Ishikawa (cell line): ENCODE measurements around the gene ZC3H12C.

Experiments
- CEBPB ChIP-seq: IDR thresholded peaks from 2 replicates; pipeline ENCODE4 v1.6.1; 2012
- CREB1 ChIP-seq: IDR thresholded peaks from 2 replicates; pipeline ENCODE4 v1.6.1; 2012; ENCODE audit warnings: low read depth
- EGR1 ChIP-seq: IDR thresholded peaks from 2 replicates; pipeline ENCODE4 v1.6.1; 2012
- EP300 ChIP-seq: IDR thresholded peaks from 2 replicates; pipeline ENCODE4 v1.6.1; 2012; ENCODE audit warnings: borderline replicate concordance
- FOXM1 ChIP-seq: IDR thresholded peaks from 2 replicates; pipeline ENCODE4 v1.6.1; 2012; ENCODE audit warnings: low read depth, borderline replicate concordance
- NFIC ChIP-seq: IDR thresholded peaks from 2 replicates; pipeline ENCODE4 v1.6.1; 2012
- RAD21 ChIP-seq: IDR thresholded peaks from 2 replicates; pipeline ENCODE4 v1.6.1; 2012; ENCODE audit warnings: low read depth
- TAF1 ChIP-seq: IDR thresholded peaks from 2 replicates; pipeline ENCODE4 v1.6.1; 2012; ENCODE audit warnings: low read depth, mild to moderate bottlenecking
- TCF12 ChIP-seq: IDR thresholded peaks from 2 replicates; pipeline ENCODE4 v1.6.1; 2012; ENCODE audit warnings: low read depth
- TEAD4 ChIP-seq: IDR thresholded peaks from 2 replicates; pipeline ENCODE4 v1.6.1; 2012
- YY1 ChIP-seq: IDR thresholded peaks from 2 replicates; pipeline ENCODE4 v1.6.1; 2012; ENCODE audit warnings: low read depth
- ZBTB7A ChIP-seq: IDR thresholded peaks from 2 replicates; pipeline ENCODE4 v1.6.1; 2012; ENCODE audit warnings: low read depth
- TF ChIP-seq, protein P1 (sequence below): IDR thresholded peaks from 2 replicates; pipeline ENCODE4 v1.6.1; 2012
- TF ChIP-seq, protein P2 (sequence below): IDR thresholded peaks from 2 replicates; pipeline ENCODE4 v1.6.1; 2012; ENCODE audit warnings: low read depth, mild to moderate bottlenecking
- TF ChIP-seq, protein P3 (sequence below): IDR thresholded peaks from 2 replicates; pipeline ENCODE4 v1.6.1; 2012

The ZC3H12C gene

DNA sequence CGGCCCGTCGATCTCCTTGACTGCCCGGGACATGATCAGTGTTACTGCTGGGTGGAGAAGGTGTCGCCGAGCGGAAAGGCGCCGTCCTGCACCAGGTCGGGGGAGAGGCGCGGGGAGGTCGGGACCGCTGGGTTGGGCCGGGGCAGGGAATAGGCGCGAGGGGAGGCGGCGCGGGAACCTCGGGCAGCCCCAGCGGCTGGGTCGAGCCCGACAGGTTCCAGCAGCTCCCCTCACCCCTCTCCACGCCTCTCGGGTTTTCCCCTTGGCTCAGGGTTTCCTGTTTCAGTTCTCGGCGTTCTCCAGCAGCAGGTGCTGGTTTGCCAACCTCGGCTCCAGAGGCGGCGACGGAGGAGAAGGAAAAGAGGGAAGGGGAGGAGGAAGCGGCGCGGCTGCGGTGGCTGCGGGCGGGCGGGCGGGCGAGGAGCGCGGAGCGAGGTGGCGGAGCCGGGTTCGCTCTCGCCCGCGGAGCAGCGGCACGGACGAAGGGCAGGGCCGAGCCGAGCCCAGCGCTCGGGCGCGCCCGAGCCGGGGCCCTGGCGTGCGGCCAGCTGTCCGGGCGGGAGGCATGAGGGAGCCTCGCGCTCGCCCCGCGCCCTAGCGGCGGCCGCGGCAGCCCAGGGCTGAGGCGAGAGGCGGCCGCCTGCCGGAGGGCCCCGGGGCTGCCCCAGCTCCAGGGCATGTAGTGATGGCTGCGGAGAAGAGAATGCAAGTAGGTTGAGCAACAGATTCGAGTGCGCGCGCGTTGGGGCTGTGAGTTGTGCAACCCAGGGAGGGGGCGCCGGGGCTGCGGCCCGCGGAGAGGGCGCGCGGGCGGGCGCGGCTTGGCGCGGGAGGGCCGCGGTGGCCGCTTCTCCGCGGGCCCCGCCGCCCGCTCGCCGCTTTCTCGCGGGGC, at the start of gene ZC3H12C:
TSS of gene ZC3H12C (plus strand) at position 878 of the 892 bp plus-strand sequence. CDS start 20 bp downstream, outside the sequence.
- 0 out of 2 replicates have a peak, but pooled peaks have one; percentile 2 for TF ChIP-seq TEAD4
- TF ChIP-seq, protein P1, sequence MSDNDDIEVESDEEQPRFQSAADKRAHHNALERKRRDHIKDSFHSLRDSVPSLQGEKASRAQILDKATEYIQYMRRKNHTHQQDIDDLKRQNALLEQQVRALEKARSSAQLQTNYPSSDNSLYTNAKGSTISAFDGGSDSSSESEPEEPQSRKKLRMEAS, result peak; percentile 61
- TF ChIP-seq, protein P2, sequence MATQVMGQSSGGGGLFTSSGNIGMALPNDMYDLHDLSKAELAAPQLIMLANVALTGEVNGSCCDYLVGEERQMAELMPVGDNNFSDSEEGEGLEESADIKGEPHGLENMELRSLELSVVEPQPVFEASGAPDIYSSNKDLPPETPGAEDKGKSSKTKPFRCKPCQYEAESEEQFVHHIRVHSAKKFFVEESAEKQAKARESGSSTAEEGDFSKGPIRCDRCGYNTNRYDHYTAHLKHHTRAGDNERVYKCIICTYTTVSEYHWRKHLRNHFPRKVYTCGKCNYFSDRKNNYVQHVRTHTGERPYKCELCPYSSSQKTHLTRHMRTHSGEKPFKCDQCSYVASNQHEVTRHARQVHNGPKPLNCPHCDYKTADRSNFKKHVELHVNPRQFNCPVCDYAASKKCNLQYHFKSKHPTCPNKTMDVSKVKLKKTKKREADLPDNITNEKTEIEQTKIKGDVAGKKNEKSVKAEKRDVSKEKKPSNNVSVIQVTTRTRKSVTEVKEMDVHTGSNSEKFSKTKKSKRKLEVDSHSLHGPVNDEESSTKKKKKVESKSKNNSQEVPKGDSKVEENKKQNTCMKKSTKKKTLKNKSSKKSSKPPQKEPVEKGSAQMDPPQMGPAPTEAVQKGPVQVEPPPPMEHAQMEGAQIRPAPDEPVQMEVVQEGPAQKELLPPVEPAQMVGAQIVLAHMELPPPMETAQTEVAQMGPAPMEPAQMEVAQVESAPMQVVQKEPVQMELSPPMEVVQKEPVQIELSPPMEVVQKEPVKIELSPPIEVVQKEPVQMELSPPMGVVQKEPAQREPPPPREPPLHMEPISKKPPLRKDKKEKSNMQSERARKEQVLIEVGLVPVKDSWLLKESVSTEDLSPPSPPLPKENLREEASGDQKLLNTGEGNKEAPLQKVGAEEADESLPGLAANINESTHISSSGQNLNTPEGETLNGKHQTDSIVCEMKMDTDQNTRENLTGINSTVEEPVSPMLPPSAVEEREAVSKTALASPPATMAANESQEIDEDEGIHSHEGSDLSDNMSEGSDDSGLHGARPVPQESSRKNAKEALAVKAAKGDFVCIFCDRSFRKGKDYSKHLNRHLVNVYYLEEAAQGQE, result no peak
- TF ChIP-seq TCF12, result peak; percentile 40; the same call in 1 of the 2 replicates
- no peak for TF ChIP-seq EGR1
- no peak for TF ChIP-seq ZBTB7A
- peak; percentile 86 for TF ChIP-seq CEBPB
- peak; percentile 39; the same call in 1 of the 2 replicates for TF ChIP-seq NFIC
- TF ChIP-seq FOXM1, result no peak
- 0 out of 2 replicates have a peak, but pooled peaks have one; percentile 17 for TF ChIP-seq YY1
- peak; percentile 41; the same call in 1 of the 2 replicates for TF ChIP-seq RAD21
- peak; percentile 52; the same call in 1 of the 2 replicates for TF ChIP-seq TAF1

DNA sequence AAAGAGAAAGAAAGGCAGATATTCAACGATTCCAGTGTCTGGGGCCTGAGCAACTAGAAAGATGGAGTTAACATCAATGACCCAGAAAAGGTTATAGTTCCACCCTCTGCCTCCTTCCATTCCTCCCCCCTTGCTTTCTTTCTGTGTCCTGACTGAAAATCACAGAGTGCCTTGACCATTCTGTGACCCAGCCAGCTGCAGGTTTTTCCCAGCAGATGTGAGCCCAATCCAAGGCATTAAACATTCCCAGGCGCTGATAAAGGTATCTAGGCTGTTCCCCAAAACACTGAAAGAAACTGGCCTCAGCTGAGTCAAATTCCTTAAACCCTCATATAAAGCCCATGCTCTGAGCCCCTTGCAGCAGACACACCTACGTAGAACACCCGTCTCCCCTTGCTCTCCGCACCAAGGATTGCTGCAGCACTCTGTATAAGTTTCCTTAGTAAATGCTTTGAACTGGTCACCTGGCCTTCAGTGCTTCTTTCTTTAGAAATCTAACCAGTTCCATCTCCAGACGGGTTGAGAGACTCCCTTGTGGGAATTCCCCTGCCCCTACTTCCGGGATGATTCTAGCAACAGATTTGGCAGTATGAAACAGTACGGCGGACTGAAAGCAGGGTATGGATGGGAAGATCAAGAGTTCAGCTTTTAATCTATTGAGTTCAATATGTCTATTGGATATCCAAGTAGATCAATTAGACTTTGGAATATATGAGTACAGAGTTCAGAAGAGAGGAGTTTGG, 48.8 kb upstream of the ZC3H12C start:
- TF ChIP-seq, protein P2, result no peak
- TF ChIP-seq EP300 (no peak), RAD21 (no peak), TEAD4 (no peak), TAF1 (no peak), FOXM1 (no peak), CREB1 (no peak), EGR1 (no peak), YY1 (no peak), ZBTB7A (no peak), NFIC (no peak), CEBPB (no peak), TCF12 (no peak)
- TF ChIP-seq, protein P1, result no peak
- TF ChIP-seq, protein P3, sequence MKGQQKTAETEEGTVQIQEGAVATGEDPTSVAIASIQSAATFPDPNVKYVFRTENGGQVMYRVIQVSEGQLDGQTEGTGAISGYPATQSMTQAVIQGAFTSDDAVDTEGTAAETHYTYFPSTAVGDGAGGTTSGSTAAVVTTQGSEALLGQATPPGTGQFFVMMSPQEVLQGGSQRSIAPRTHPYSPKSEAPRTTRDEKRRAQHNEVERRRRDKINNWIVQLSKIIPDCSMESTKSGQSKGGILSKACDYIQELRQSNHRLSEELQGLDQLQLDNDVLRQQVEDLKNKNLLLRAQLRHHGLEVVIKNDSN, result no peak

DNA sequence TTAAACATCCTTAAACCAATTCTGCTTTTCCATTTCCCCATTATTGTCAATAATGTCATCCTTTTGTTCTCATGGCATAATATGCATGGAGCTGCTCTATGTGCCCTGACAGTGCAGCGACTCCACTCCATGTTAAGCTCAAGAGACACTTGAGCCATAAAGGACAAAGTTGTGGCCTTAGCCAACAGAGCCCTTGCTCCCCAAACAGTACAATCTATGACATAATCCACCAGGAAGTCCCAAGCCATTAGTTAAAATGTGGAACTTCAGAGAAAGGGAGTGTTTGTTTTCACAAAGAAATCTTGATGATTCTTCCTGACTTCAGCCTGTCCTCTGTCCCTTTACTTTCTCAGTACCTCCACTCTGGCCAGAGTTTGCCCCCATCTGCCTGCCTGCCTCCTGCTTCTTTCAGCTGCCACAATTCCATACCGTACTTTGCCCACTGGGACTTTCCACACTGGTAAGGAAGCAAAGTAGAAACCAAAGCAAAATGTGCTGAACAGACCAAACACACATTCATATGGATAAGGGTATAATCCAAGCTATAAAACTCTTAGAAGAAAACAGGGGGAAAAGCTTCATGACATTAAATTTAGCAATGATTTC, 46.3 kb upstream of the ZC3H12C start:
- TF ChIP-seq, protein P3, result no peak
- TF ChIP-seq TAF1 (no peak), TCF12 (no peak), NFIC (no peak), ZBTB7A (no peak), CEBPB (no peak), YY1 (no peak), FOXM1 (no peak), CREB1 (no peak)
- TF ChIP-seq, protein P2, result no peak
